Liver (tissue), 9 donors: ENCODE data around the gene FBLIM1. TPM values are rescaled to one million over a fixed set of nuclear protein-coding genes. Genes with fewer than 3 reads are reported as not detected.

Source experiments
- DNase-seq: peaks from one replicate; pipeline ENCODE4 v3.0.0-alpha.2; 2017; ENCODE audit warnings: low spot score
- H3K27ac ChIP-seq, 2 donors: one replicate each; pipeline ENCODE4 v1.7.0; 2013; ENCODE audit warnings: inconsistent platforms in 2 of 2, low read length in 2 of 2, control low read depth in 1 of 2, low read depth in 1 of 2, mild to moderate bottlenecking in 1 of 2
- H3K27me3 ChIP-seq, 4 donors: one replicate each; pipeline versions ENCODE4 v1.6.1 to v1.7.0; 2013; ENCODE audit warnings: low read length in 3 of 4, inconsistent platforms in 1 of 4, mild to moderate bottlenecking in 1 of 4, moderate library complexity in 1 of 4; ENCODE audit not compliant: control insufficient read depth in 4 of 4, insufficient read depth in 4 of 4
- H3K36me3 ChIP-seq, 4 donors: one replicate each; pipeline versions ENCODE4 v1.6.1 to v1.7.0; 2013; ENCODE audit warnings: low read length in 3 of 4, mild to moderate bottlenecking in 3 of 4, low read depth in 1 of 4, moderate library complexity in 1 of 4; ENCODE audit not compliant: control insufficient read depth in 4 of 4, insufficient read depth in 3 of 4
- H3K4me1 ChIP-seq, 4 donors: one replicate each; pipeline versions ENCODE4 v1.6.1 to v1.7.0; 2013; ENCODE audit warnings: low read length in 3 of 4, mild to moderate bottlenecking in 3 of 4, moderate library complexity in 1 of 4; ENCODE audit not compliant: control insufficient read depth in 4 of 4, insufficient read depth in 4 of 4
- H3K4me3 ChIP-seq, 3 donors: one replicate each; pipeline versions ENCODE4 v1.6.1 to v1.7.0; 2013; ENCODE audit warnings: low read length in 3 of 3, control low read depth in 1 of 3, low read depth in 1 of 3, mild to moderate bottlenecking in 1 of 3
- H3K9ac ChIP-seq, 2 donors: one replicate each; pipeline ENCODE4 v1.7.0; 2013; ENCODE audit warnings: low read length in 2 of 2, mild to moderate bottlenecking in 2 of 2, moderate library complexity in 2 of 2, control low read depth in 1 of 2, low read depth in 1 of 2
- H3K9me3 ChIP-seq, 4 donors: one replicate each; pipeline versions ENCODE4 v1.6.1 to v1.7.0; 2013; ENCODE audit warnings: low read length in 3 of 4; ENCODE audit not compliant: control insufficient read depth in 4 of 4
- CTCF ChIP-seq: fragments of 150-350 bp; IDR thresholded peaks from 2 replicates; pipeline ENCODE4 v1.5.1; 2017; ENCODE audit warnings: improper control_type of control experiment, low read depth, low read length; ENCODE audit not compliant: missing input control
- EGR1 ChIP-seq, 2 donors: IDR thresholded peaks; 2 replicates each; pipeline ENCODE4 v1.6.1; 2016 to 2018; ENCODE audit warnings: antibody characterized with exemption in 2 of 2, low read depth in 2 of 2
- FOXA2 ChIP-seq: IDR thresholded peaks from 2 replicates; pipeline ENCODE4 v1.6.1; 2016; ENCODE audit warnings: antibody characterized with exemption
- HNF4G ChIP-seq: IDR thresholded peaks from 2 replicates; pipeline ENCODE4 v1.6.1; 2016; ENCODE audit warnings: antibody characterized with exemption
- REST ChIP-seq: IDR thresholded peaks from 2 replicates; pipeline ENCODE4 v1.6.1; 2016; ENCODE audit warnings: antibody characterized with exemption, mild to moderate bottlenecking
- RXRA ChIP-seq, 2 donors: IDR thresholded peaks; 2 replicates each; pipeline ENCODE4 v1.6.1; 2017 to 2018; ENCODE audit warnings: antibody characterized with exemption in 2 of 2, mild to moderate bottlenecking in 1 of 2
- ZBTB33 ChIP-seq: IDR thresholded peaks from 2 replicates; pipeline ENCODE4 v1.6.1; 2016; ENCODE audit warnings: antibody characterized with exemption
- WGBS: extraction: QIAGEN DNeasy Blood & Tissue Kit; methylation state at CpG from one replicate; pipeline ENCODE4 v1.1.7; 2013; 5-methylcytosine and 5-hydroxymethylcytosine counted together
- polyA plus RNA-seq, 2 donors: library from polyadenylated mRNA; stranded (reverse) in 1 of 2; unstranded in 1 of 2; fragments of 200-250 nt in 1 of 2; fragments of >200 nt in 1 of 2; fragmentation: Nextera tagmentation in 1 of 2; extraction: Ambion mirVana in 1 of 2; gene quantifications; one replicate each; pipeline versions ENCODE4 v1.2.1 to v1.2.3, GENCODE V29; 2013 to 2015
- total RNA-seq, 2 donors: library from RNA; depleted of rRNA; stranded (reverse); fragments of >200 nt; gene quantifications; one replicate each; pipeline ENCODE4 v1.2.3, GENCODE V29; 2014
- donor health status: healthy.
- donor health status: healthy.
- donor health status: healthy.
- donor health status: healthy.
- donor health status: healthy.

Gene FBLIM1
- total and polyA plus RNA-seq, 4 donors = 3.6 to 6.4 (median 3.7) TPM

GRCh38 chr1:15732686-15733081, 25.9 kb upstream of the FBLIM1 start:
- Histone ChIP-seq H3K4me3 (no peak overlapping the region), H3K9ac (no peak overlapping the region), H3K4me1 (peaks cover 16 to 33% (median 23%) of the 10 kb centered on the region in 4 donors), H3K27me3 (no peaks in the 10 kb centered on the region), H3K27ac (no peak overlapping the region), H3K9me3 (no peaks in the 10 kb centered on the region), H3K36me3 (peaks cover 13 to 50% (median 25%) of the 10 kb centered on the region in 4 donors)
- 91% methylated on average over 7 of the region's 7 CpGs for WGBS
- DNase-seq = no peak
- TF ChIP-seq CTCF = no peak
- no peak for TF ChIP-seq REST
- no peak for TF ChIP-seq ZBTB33

- WGBS = 96% methylated on average over 11 of the region's 11 CpGs
- Histone ChIP-seq H3K36me3 (peaks cover 9 to 44% (median 22%) of the 10 kb centered on the region in 4 donors), H3K9me3 (no peaks in the 10 kb centered on the region), H3K4me1 (peaks cover 17 to 39% (median 27%) of the 10 kb centered on the region in 4 donors), H3K27ac (no peak overlapping the region), H3K9ac (no peak overlapping the region), H3K27me3 (no peaks in the 10 kb centered on the region), H3K4me3 (no peak overlapping the region)
- DNase-seq = no peak
- TF ChIP-seq HNF4G (no peak), FOXA2 (no peak), RXRA (IDR thresholded peaks at IDR 0.05) (no peak)
These were observed 25.3 kb upstream of the FBLIM1 start for GRCh38 chr1:15733218-15733725.

GRCh38 chr1:15733726-15734226, 24.8 kb upstream of the FBLIM1 start:
- peaks cover 17 to 39% (median 27%) of the 10 kb centered on the region in 4 donors for H3K4me1 ChIP-seq
- no peak for DNase-seq
- H3K4me3 ChIP-seq = no peak overlapping the region
- 96% methylated on average over 27 of the region's 27 CpGs for WGBS
- no peak for TF ChIP-seq ZBTB33
- no peak for TF ChIP-seq EGR1 (IDR thresholded peaks at IDR 0.05; ENCODE audit: low read depth in 2 of 2)
- no peaks in the 10 kb centered on the region for H3K27me3 ChIP-seq
- no peaks in the 10 kb centered on the region for H3K9me3 ChIP-seq
- peaks cover 9 to 39% (median 19%) of the 10 kb centered on the region in 4 donors for H3K36me3 ChIP-seq
- no peak overlapping the region for H3K9ac ChIP-seq
- no peak overlapping the region for H3K27ac ChIP-seq
